Colonic mucosa (tissue), 4 donors: ENCODE measurements around the gene ZRANB3. TPM values are rescaled to one million over a fixed set of nuclear protein-coding genes. Genes with fewer than 3 reads are reported as not detected.
"Not testable (repeated sequence)": the region's sequence is repeated elsewhere in the genome, so short reads cannot be mapped to it uniquely, and the experiment has no call there.

Experiments
- DNase-seq: peaks from one replicate; pipeline ENCODE4 v3.0.0-alpha.2; 2020
- H3K27ac ChIP-seq: fragments of 200-600 bp; one replicate; pipeline ENCODE4 v1.8.0; 2021
- H3K27me3 ChIP-seq: fragments of 200-600 bp; one replicate; pipeline ENCODE4 v1.8.0; 2021
- H3K36me3 ChIP-seq: fragments of 200-600 bp; one replicate; pipeline ENCODE4 v1.8.0; 2021
- H3K4me1 ChIP-seq: fragments of 200-600 bp; one replicate; pipeline ENCODE4 v1.8.0; 2021; ENCODE audit warnings: mild to moderate bottlenecking
- H3K4me3 ChIP-seq: fragments of 200-600 bp; one replicate; pipeline ENCODE4 v1.8.0; 2021
- H3K9ac ChIP-seq, 2 donors: one replicate each; pipeline ENCODE4 v1.7.0; 2013; ENCODE audit warnings: control low read depth in 2 of 2, low read depth in 2 of 2, low read length in 2 of 2
- H3K9me3 ChIP-seq: fragments of 200-600 bp; one replicate; pipeline ENCODE4 v1.8.0; 2021
- CTCF ChIP-seq: fragments of 200-600 bp; IDR thresholded peaks from one replicate; pipeline ENCODE4 v1.8.0; 2022; ENCODE audit warnings: antibody characterized with exemption, mild to moderate bottlenecking
- intact Hi-C: fragments of 100-400 bp; cut with DNase I; formaldehyde crosslinking; loops from one replicate; pipeline ENCODE4 v1.14.1; 2022
- total RNA-seq, 2 donors: library from RNA; stranded (reverse); fragmentation: NEBNext Ultra II Directional in 1 of 2; extraction: Animal tissue kit (Norgen Biotek cat#: 25700) in 1 of 2; gene quantifications; one replicate each; pipeline ENCODE4 v1.2.1, GENCODE V29; 2021
- donor health status: healthy.
- donor health status: DM: no; HTN: no; CAD: no.
- donor health status: DM: no; HTN: no; CAD: no.

The ZRANB3 gene
- total RNA-seq, 2 donors from 2014 or later: 2.5 to 7.8 TPM

- DNase-seq: no peak
- H3K9me3 ChIP-seq: no peaks in the 10 kb centered on the region
- no peak overlapping the region for H3K27ac ChIP-seq
- no peak overlapping the region for H3K9ac ChIP-seq
- no peak for TF ChIP-seq CTCF
- H3K4me1 ChIP-seq: no peaks in the 10 kb centered on the region
- H3K4me3 ChIP-seq: no peak overlapping the region
- no peaks in the 10 kb centered on the region for H3K27me3 ChIP-seq
- H3K36me3 ChIP-seq: no peaks in the 10 kb centered on the region
- intact Hi-C loops: no loop called here
These were observed 20.4 kb downstream of the ZRANB3 start for GRCh38 chr2:135510577-135510976.

GRCh38 chr2:135504811-135505210, 26.2 kb downstream of the ZRANB3 start:
- no peak overlapping the region for H3K27ac ChIP-seq
- no peaks in the 10 kb centered on the region for H3K4me1 ChIP-seq
- no peak for TF ChIP-seq CTCF
- no peaks in the 10 kb centered on the region for H3K9me3 ChIP-seq
- H3K36me3 ChIP-seq: no peaks in the 10 kb centered on the region
- H3K4me3 ChIP-seq: no peak overlapping the region
- intact Hi-C loops: no loop called here
- no peak for DNase-seq
- H3K9ac ChIP-seq: no peak overlapping the region
- no peaks in the 10 kb centered on the region for H3K27me3 ChIP-seq

- intact Hi-C loops, H3K9me3 ChIP-seq, H3K27ac ChIP-seq, H3K36me3 ChIP-seq, H3K9ac ChIP-seq, DNase-seq, H3K4me1 ChIP-seq, H3K4me3 ChIP-seq, H3K27me3 ChIP-seq: not testable (repeated sequence)
These were observed 32.4 kb downstream of the ZRANB3 start for GRCh38 chr2:135498588-135498987.

- Histone ChIP-seq H3K27ac (no peak overlapping the region), H3K9ac (no peak overlapping the region), H3K9me3 (no peaks in the 10 kb centered on the region), H3K4me3 (no peak overlapping the region), H3K27me3 (no peaks in the 10 kb centered on the region), H3K4me1 (no peaks in the 10 kb centered on the region), H3K36me3 (no peaks in the 10 kb centered on the region)
- DNase-seq: no peak
- TF ChIP-seq CTCF: no peak
- intact Hi-C loops: no loop called here
These were observed 36.1 kb downstream of the ZRANB3 start for GRCh38 chr2:135494917-135495316.

- no peak for TF ChIP-seq CTCF
- intact Hi-C loops: no loop called here
These were observed 36.5 kb downstream of the ZRANB3 start for GRCh38 chr2:135494503-135494902.

GRCh38 chr2:135490376-135490775, 40.6 kb downstream of the ZRANB3 start:
- Histone ChIP-seq H3K36me3 (no peaks in the 10 kb centered on the region), H3K27me3 (no peaks in the 10 kb centered on the region), H3K4me1 (no peaks in the 10 kb centered on the region), H3K4me3 (no peak overlapping the region), H3K9ac (no peak overlapping the region), H3K27ac (no peak overlapping the region), H3K9me3 (no peaks in the 10 kb centered on the region)
- intact Hi-C loops: no loop called here
- TF ChIP-seq CTCF: no peak
- DNase-seq: no peak

More at GRCh38 chr2:135494503-135494902, 36.5 kb downstream of the ZRANB3 start:
- DNase-seq: no peak
- no peak overlapping the region for H3K27ac ChIP-seq
- no peaks in the 10 kb centered on the region for H3K4me1 ChIP-seq
- no peak overlapping the region for H3K9ac ChIP-seq
- no peak overlapping the region for H3K4me3 ChIP-seq
- H3K27me3 ChIP-seq: no peaks in the 10 kb centered on the region
- H3K9me3 ChIP-seq: no peaks in the 10 kb centered on the region
- H3K36me3 ChIP-seq: no peaks in the 10 kb centered on the region
